Uterus (tissue), 4 donors: ENCODE data around the gene CAMK1D. TPM values are rescaled to one million over a fixed set of nuclear protein-coding genes. Genes with fewer than 3 reads are reported as not detected.
"Not testable (repeated sequence)": the region's sequence is repeated elsewhere in the genome, so short reads cannot be mapped to it uniquely, and the experiment has no call there.

Experiments used
- DNase-seq, 2 donors: peaks; one replicate each; pipeline ENCODE4 v3.0.0-alpha.2; 2019 to 2020
- H3K27ac ChIP-seq, 2 donors: fragments of 200-600 bp; sonication (generic); 1 replicate in 1 of 2; 2 replicates in 1 of 2; pipeline ENCODE4 v1.5.1; 2016 to 2018
- H3K27me3 ChIP-seq, 2 donors: fragments of 200-600 bp; sonication (generic); one replicate each; pipeline ENCODE4 v1.5.1; 2018 to 2019; ENCODE audit warnings: control low read depth in 1 of 2
- H3K36me3 ChIP-seq, 2 donors: fragments of 200-600 bp; sonication (generic); one replicate each; pipeline ENCODE4 v1.5.1; 2019; ENCODE audit warnings: control low read depth in 1 of 2
- H3K4me1 ChIP-seq, 2 donors: fragments of 200-600 bp; sonication (generic); one replicate each; pipeline ENCODE4 v1.5.1; 2018 to 2019; ENCODE audit warnings: control low read depth in 1 of 2
- H3K4me3 ChIP-seq, 2 donors: fragments of 200-600 bp; sonication (generic); 1 replicate in 1 of 2; 2 replicates in 1 of 2; pipeline ENCODE4 v1.5.1; 2018 to 2019; ENCODE audit warnings: mild to moderate bottlenecking in 1 of 2
- H3K9me3 ChIP-seq, 2 donors: fragments of 200-600 bp; sonication (generic); one replicate each; pipeline ENCODE4 v1.5.1; 2019; ENCODE audit warnings: control low read depth in 1 of 2
- CTCF ChIP-seq, 4 experiments: fragments of 200-600 bp in 2 of 4; fragments of 450-650 bp in 2 of 4; sonication (generic) in 2 of 4; IDR thresholded peaks; one replicate each; pipeline ENCODE4 v1.5.1; 2016 to 2019; ENCODE audit warnings: antibody characterized with exemption in 4 of 4, mild to moderate bottlenecking in 2 of 4, moderate library complexity in 1 of 4
- POLR2A ChIP-seq, 2 donors: fragments of 450-650 bp; IDR thresholded peaks; one replicate each; pipeline ENCODE4 v1.6.1; 2016; ENCODE audit warnings: antibody characterized with exemption in 2 of 2, mild to moderate bottlenecking in 1 of 2, moderate library complexity in 1 of 2
- intact Hi-C: fragments of 100-400 bp; cut with DNase I; formaldehyde crosslinking; loops from one replicate; pipeline ENCODE4 v1.15.1; 2023; ENCODE audit warnings: low total_unique reads
- total RNA-seq, 4 donors: library from RNA; depleted of rRNA in 3 of 4; stranded (reverse); fragments of >200 nt in 3 of 4; gene quantifications; one replicate each; pipeline versions ENCODE4 v1.1.0 to v1.2.4, GENCODE V29; 2014 to 2023
- donor health status: DM: yes; HTN: yes; CAD: no.

Gene CAMK1D
- total RNA-seq, 4 donors from 2014 or later = 3.5 to 48.4 (median 10.8) TPM

GRCh38 chr10:12542133-12542670, 192.9 kb downstream of the CAMK1D start:
- no peak for DNase-seq
- H3K4me1 ChIP-seq = no peaks in the 10 kb centered on the region
- no peak for TF ChIP-seq POLR2A (IDR thresholded peaks at IDR 0.05)
- no peak for TF ChIP-seq CTCF (IDR thresholded peaks at IDR 0.05)
- no peaks in the 10 kb centered on the region for H3K36me3 ChIP-seq
- H3K4me3 ChIP-seq = no peak overlapping the region
- no peaks in the 10 kb centered on the region for H3K27me3 ChIP-seq
- intact Hi-C loops = no loop called here
- no peaks in the 10 kb centered on the region for H3K9me3 ChIP-seq
- H3K27ac ChIP-seq = no peak overlapping the region

- intact Hi-C loops = no loop called here
- no peaks in the 10 kb centered on the region for H3K27me3 ChIP-seq
- no peaks in the 10 kb centered on the region for H3K4me1 ChIP-seq
- no peaks in the 10 kb centered on the region for H3K9me3 ChIP-seq
- H3K36me3 ChIP-seq = no peaks in the 10 kb centered on the region
- no peak overlapping the region for H3K4me3 ChIP-seq
- no peak for DNase-seq
- TF ChIP-seq CTCF (IDR thresholded peaks at IDR 0.05) = no peak
- TF ChIP-seq POLR2A (IDR thresholded peaks at IDR 0.05) = no peak
- no peak overlapping the region for H3K27ac ChIP-seq
Measured at GRCh38 chr10:12543589-12543988, 194.2 kb downstream of the CAMK1D start.

GRCh38 chr10:12546160-12546802, 196.9 kb downstream of the CAMK1D start:
- H3K27me3 ChIP-seq, H3K36me3 ChIP-seq, intact Hi-C loops, H3K4me1 ChIP-seq, H3K27ac ChIP-seq, H3K4me3 ChIP-seq, H3K9me3 ChIP-seq, DNase-seq: not testable (repeated sequence)

- DNase-seq = no peak
- no peaks in the 10 kb centered on the region for H3K9me3 ChIP-seq
- no peaks in the 10 kb centered on the region for H3K36me3 ChIP-seq
- intact Hi-C loops = no loop called here
- H3K4me3 ChIP-seq = no peak overlapping the region
- no peak for TF ChIP-seq POLR2A (IDR thresholded peaks at IDR 0.05)
- no peak for TF ChIP-seq CTCF (IDR thresholded peaks at IDR 0.05)
- H3K27me3 ChIP-seq = no peaks in the 10 kb centered on the region
- no peaks in the 10 kb centered on the region for H3K4me1 ChIP-seq
- no peak overlapping the region for H3K27ac ChIP-seq
Measured at GRCh38 chr10:12547301-12547771, 198.0 kb downstream of the CAMK1D start.

GRCh38 chr10:12549297-12549696, 199.9 kb downstream of the CAMK1D start:
- intact Hi-C loops = no loop called here
- DNase-seq = no peak

More at GRCh38 chr10:12549297-12549696, 199.9 kb downstream of the CAMK1D start:
- Histone ChIP-seq H3K4me1 (no peaks in the 10 kb centered on the region), H3K27ac (no peak overlapping the region), H3K9me3 (no peaks in the 10 kb centered on the region), H3K27me3 (no peaks in the 10 kb centered on the region), H3K36me3 (no peaks in the 10 kb centered on the region), H3K4me3 (no peak overlapping the region)
- no peak for TF ChIP-seq CTCF (IDR thresholded peaks at IDR 0.05)
- no peak for TF ChIP-seq POLR2A (IDR thresholded peaks at IDR 0.05)
